Adrenal gland (tissue), 12 donors: ENCODE results near the gene POLR1E. TPM values are rescaled to one million over a fixed set of nuclear protein-coding genes. Genes with fewer than 3 reads are reported as not detected.

Experiments
- DNase-seq, 7 donors: peaks; one replicate each; pipeline ENCODE4 v3.0.0-alpha.2; 2019 to 2020
- H3K27ac ChIP-seq, 5 donors: fragments of 200-600 bp; sonication (generic) in 4 of 5; 1 replicate in 3 of 5; 2 replicates in 2 of 5; pipeline versions ENCODE4 v1.5.1 to v1.8.0; 2016 to 2020; ENCODE audit warnings: mild to moderate bottlenecking in 1 of 5
- H3K27me3 ChIP-seq: fragments of 200-600 bp; 2 replicates; pipeline ENCODE4 v1.8.0; 2021
- H3K36me3 ChIP-seq, 2 donors: fragments of 200-600 bp; replicated peaks in 1 of 2; 1 replicate in 1 of 2; 2 replicates in 1 of 2; pipeline versions ENCODE4 v1.5.1 to v1.8.0; 2018 to 2022
- H3K4me1 ChIP-seq, 2 donors: fragments of 200-600 bp; replicated peaks in 1 of 2; 1 replicate in 1 of 2; 2 replicates in 1 of 2; pipeline versions ENCODE4 v1.5.1 to v1.8.0; 2018 to 2021
- H3K4me3 ChIP-seq, 4 donors: fragments of 200-600 bp; sonication (generic) in 3 of 4; one replicate each; pipeline ENCODE4 v1.5.1; 2016 to 2018
- H3K9me3 ChIP-seq, 3 donors: fragments of 200-600 bp; sonication (generic) in 1 of 3; replicated peaks in 1 of 3; 1 replicate in 2 of 3; 2 replicates in 1 of 3; pipeline versions ENCODE4 v1.5.1 to v1.8.0; 2016 to 2021
- POLR2A ChIP-seq, 2 donors: fragments of 450-650 bp; IDR thresholded peaks; one replicate each; pipeline ENCODE4 v1.6.1; 2017; ENCODE audit warnings: antibody characterized with exemption in 2 of 2, mild to moderate bottlenecking in 2 of 2, moderate library complexity in 1 of 2
- WGBS, 4 donors: extraction: QIAGEN DNeasy Blood & Tissue Kit in 2 of 4; methylation state at CpG; one replicate each; pipeline versions ENCODE4 v1.1.5 to v1.1.7; 2013 to 2017; 5-methylcytosine and 5-hydroxymethylcytosine counted together
- intact Hi-C, 2 donors: fragments of 100-400 bp; cut with DNase I; formaldehyde crosslinking; loops; one replicate each; pipeline versions ENCODE4 v1.14.1 to v1.15.0; 2022 to 2023
- polyA plus RNA-seq, 3 donors: library from polyadenylated mRNA; stranded (reverse); fragments of 200-250 nt in 2 of 3; fragments of 350-450 nt in 1 of 3; fragmentation: Illumina TruSeq in 1 of 3; extraction: RNeasy Lipid Tissue Mini Kit (QIAGEN cat#74804) in 1 of 3; gene quantifications; one replicate each; pipeline ENCODE4 v1.2.3, GENCODE V29; 2013 to 2014
- total RNA-seq, 9 donors: library from RNA; depleted of rRNA in 4 of 9; stranded (reverse); fragments of >200 nt in 4 of 9; fragments of 120-200 nt in 1 of 9; fragmentation: NEBNext Ultra II Directional in 1 of 9; extraction: Animal tissue kit (Norgen Biotek cat#: 25700) in 1 of 9; gene quantifications; one replicate each; pipeline versions ENCODE4 v1.1.0 to v1.2.4, GENCODE V29; 2013 to 2023
- TF ChIP-seq, protein P1 (sequence below), 6 experiments: fragments of 450-650 bp in 4 of 6; fragments of 200-600 bp in 2 of 6; sonication (generic) in 1 of 6; IDR thresholded peaks; 1 replicate in 5 of 6; 2 replicates in 1 of 6; pipeline versions ENCODE4 v1.5.1 to v1.8.0; 2016 to 2021; ENCODE audit warnings: antibody characterized with exemption in 6 of 6, mild to moderate bottlenecking in 2 of 6, moderate library complexity in 1 of 6
- donor health status: healthy with polysubstance abuse.
- donor health status: Bipolar disorder and iron deficiency.
- donor health status: DM: yes; HTN: yes; CAD: no.
- donor health status: DM: no; HTN: no; CAD: no.
- donor health status: DM: no; HTN: no; CAD: no.
- donor health status: DM: yes; HTN: yes; CAD: no.

The POLR1E gene
- total and polyA plus RNA-seq, 12 donors, result 12.6 to 113 (median 20.9) TPM

DNA sequence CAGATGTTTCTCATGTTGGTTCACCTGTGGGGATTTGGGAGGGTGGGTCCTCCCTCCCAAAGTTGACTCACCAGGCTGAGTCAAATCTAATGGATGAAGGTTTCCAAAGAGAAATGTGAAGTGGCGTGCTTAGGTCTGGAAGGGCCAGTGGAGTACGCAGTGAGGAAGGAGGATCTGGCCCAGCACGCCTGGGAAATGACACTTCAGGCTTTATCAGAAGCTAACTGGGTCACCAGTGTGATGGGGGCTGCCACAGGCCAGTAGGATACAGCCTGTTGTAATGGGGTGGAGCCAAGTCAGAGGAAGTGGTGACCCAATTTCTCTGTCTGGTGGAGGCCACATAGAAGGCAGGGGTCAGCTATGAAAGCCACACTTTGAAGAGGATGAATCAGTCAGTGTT, 18.0 kb downstream of the POLR1E start:
- 63 to 81% (median 73%) methylated on average over 3 of the region's 3 CpGs for WGBS, 4 donors
- H3K36me3 ChIP-seq, result peaks cover 0 to 26% of the 10 kb centered on the region in 2 donors
- intact Hi-C loops, result no loop called here
- no peak for TF ChIP-seq POLR2A (IDR thresholded peaks at IDR 0.05)
- TF ChIP-seq, protein P1, sequence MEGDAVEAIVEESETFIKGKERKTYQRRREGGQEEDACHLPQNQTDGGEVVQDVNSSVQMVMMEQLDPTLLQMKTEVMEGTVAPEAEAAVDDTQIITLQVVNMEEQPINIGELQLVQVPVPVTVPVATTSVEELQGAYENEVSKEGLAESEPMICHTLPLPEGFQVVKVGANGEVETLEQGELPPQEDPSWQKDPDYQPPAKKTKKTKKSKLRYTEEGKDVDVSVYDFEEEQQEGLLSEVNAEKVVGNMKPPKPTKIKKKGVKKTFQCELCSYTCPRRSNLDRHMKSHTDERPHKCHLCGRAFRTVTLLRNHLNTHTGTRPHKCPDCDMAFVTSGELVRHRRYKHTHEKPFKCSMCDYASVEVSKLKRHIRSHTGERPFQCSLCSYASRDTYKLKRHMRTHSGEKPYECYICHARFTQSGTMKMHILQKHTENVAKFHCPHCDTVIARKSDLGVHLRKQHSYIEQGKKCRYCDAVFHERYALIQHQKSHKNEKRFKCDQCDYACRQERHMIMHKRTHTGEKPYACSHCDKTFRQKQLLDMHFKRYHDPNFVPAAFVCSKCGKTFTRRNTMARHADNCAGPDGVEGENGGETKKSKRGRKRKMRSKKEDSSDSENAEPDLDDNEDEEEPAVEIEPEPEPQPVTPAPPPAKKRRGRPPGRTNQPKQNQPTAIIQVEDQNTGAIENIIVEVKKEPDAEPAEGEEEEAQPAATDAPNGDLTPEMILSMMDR (IDR thresholded peaks at IDR 0.05), result no peak
- H3K4me3 ChIP-seq, result no peak overlapping the region
- no peaks in the 10 kb centered on the region for H3K9me3 ChIP-seq
- no peaks in the 10 kb centered on the region for H3K27me3 ChIP-seq
- DNase-seq, result peak in 6 of 7 donors; percentile 51 to 83 (median 70)
- H3K27ac ChIP-seq, result peak overlapping the region in 2 of 5 donors; percentile 59 to 68
- peaks cover 4 to 7% of the 10 kb centered on the region in 2 donors for H3K4me1 ChIP-seq

DNA sequence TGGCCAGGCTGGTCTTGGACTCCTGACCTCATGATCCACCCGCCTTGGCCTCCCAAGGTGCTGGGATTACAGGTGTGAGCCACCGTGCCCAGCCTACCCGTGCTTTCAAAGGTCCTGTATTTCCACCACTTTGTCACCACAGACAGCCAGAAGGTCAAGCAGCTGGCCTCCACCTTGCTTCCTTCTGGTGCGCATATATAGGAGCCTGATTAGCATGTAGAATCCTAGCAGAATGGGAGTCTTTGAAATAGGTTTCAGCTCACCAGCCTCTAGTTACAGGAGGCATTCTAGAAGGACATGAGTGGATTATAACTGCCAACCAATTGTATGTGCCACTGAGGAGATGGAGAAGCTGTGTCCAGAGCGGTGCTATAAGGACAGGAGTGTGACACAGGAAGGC, 18.9 kb downstream of the POLR1E start:
- Histone ChIP-seq H3K27ac (peak overlapping the region in 1 of 5 donors; percentile 34), H3K4me3 (no peak overlapping the region), H3K4me1 (peaks cover 4 to 7% of the 10 kb centered on the region in 2 donors), H3K9me3 (no peaks in the 10 kb centered on the region), H3K36me3 (peaks cover 0 to 22% of the 10 kb centered on the region in 2 donors), H3K27me3 (no peaks in the 10 kb centered on the region)
- TF ChIP-seq POLR2A (IDR thresholded peaks at IDR 0.05), result no peak
- TF ChIP-seq, protein P1 (IDR thresholded peaks at IDR 0.05), result no peak
- intact Hi-C loops, result no loop called here
- 86 to 100% (median 91%) methylated on average over 2 to 5 of the region's 5 CpGs for WGBS, 4 donors
- DNase-seq, result no peak

DNA sequence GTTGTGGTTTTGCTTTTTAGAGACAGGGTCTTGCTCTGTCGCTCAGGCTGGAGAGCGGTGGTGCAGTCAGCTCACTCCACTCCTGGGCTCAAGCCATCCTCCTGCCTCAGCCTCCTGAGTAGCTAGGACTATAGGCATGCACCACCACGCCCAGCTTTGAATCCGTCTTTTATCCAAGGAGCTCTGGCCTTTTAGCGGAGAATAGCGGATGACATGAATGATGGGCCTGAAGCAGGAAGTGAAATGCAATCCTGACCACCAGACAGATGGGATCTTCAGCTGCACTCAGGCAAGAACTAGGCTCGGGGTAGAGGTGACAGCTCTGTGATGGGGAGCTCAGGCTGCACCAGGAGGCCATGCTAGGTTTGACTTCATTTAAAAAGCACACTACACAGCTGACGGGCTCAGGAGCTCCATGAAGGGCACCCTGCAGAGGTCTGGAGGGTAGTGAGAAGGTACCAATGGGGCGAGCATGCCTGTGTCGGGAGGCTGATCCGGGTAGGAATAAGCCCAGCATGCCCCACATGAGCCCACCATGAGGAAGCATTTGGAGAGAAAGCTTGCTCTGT, 21.9 kb downstream of the POLR1E start:
- Histone ChIP-seq H3K27ac (no peak overlapping the region), H3K9me3 (no peaks in the 10 kb centered on the region), H3K27me3 (no peaks in the 10 kb centered on the region), H3K4me3 (no peak overlapping the region), H3K4me1 (peaks cover 0 to 4% of the 10 kb centered on the region in 2 donors), H3K36me3 (peaks cover 0 to 18% of the 10 kb centered on the region in 2 donors)
- no peak for DNase-seq
- 93 to 96% (median 95%) methylated on average over 11 of the region's 11 CpGs for WGBS, 4 donors
- TF ChIP-seq POLR2A (IDR thresholded peaks at IDR 0.05), result no peak
- TF ChIP-seq, protein P1 (IDR thresholded peaks at IDR 0.05), result no peak
- intact Hi-C loops, result no loop called here

DNA sequence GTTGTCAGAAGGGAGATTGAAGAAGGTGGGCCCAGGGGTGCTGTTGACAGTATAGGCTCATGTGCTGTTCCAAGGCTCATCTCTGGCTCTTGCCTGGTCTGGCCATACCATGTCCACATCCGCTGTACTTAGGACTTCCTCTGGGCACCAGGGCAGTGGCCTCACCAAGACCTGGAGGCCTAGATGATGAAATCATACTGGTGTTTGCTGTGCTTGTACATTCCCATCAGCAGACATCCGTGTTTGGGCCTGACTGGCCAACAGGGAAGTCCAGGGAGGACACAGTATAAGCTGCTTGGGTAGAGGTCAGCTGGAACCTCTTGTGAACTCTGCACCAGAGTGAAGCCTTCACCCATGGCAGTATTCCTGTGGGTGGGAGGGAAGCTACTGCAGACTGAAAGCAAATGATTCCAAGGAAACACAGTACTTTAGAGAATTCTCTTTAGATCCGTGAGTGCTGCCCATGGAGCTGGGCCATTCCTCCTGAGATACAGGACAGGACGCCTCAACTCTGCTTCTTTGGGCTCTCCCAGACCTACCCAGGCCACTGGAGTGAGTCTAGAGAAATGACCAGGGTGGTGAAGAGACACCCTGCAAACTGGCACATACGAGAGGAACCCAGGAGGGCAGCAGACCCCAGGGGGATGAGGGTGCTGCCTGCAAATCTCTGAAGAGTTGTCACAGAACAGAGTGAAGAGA, 22.5 kb downstream of the POLR1E start:
- H3K27ac ChIP-seq, result no peak overlapping the region
- H3K27me3 ChIP-seq, result no peaks in the 10 kb centered on the region
- peaks cover 0 to 12% of the 10 kb centered on the region in 2 donors for H3K36me3 ChIP-seq
- H3K4me3 ChIP-seq, result no peak overlapping the region
- WGBS, 4 donors, result 89 to 95% (median 92%) methylated on average over 4 to 5 of the region's 5 CpGs
- no peaks in the 10 kb centered on the region for H3K9me3 ChIP-seq
- no peak for TF ChIP-seq POLR2A (IDR thresholded peaks at IDR 0.05)
- TF ChIP-seq, protein P1 (IDR thresholded peaks at IDR 0.05), result no peak
- intact Hi-C loops, result no loop called here
- peaks cover 0 to 4% of the 10 kb centered on the region in 2 donors for H3K4me1 ChIP-seq
- DNase-seq, result no peak
